Heart left ventricle (tissue), 13 donors: Measurements from ENCODE around the gene MYO1E.

Source experiments
- CTCF ChIP-seq, 12 donors: fragments of 200-600 bp; sonication (generic) in 4 of 12; IDR thresholded peaks; one replicate each; pipeline versions ENCODE4 v1.5.0 to v1.8.0; 2018 to 2022; ENCODE audit warnings: antibody characterized with exemption in 12 of 12, mild to moderate bottlenecking in 5 of 12
- POLR2A ChIP-seq, 2 donors: fragments of 450-650 bp; IDR thresholded peaks; one replicate each; pipeline ENCODE4 v1.6.1; 2017; ENCODE audit warnings: antibody characterized with exemption in 2 of 2, mild to moderate bottlenecking in 2 of 2, moderate library complexity in 2 of 2
- donor health status: ischemic (EF 13 %, LVEDD 7.1; RV severe dilation, severe dysfunction).
- donor health status: DM: no; HTN: yes; CAD: no.
- donor health status: DM: no; HTN: no; CAD: no.
- donor health status: ischemic (EF 25% LVEDD 6.9; RV normal size, moderate dysfunction).
- donor health status: ischemic (EF 25% LVEDD 5.7; RV mildly dilated, moderate dysfunction).
- donor health status: ischemic (EF 35%, LVEDD 5.7; RV mildly dilated, moderate dysfunction).
- donor health status: nonischemic (EF 11% LVEDD 7.7; RV severe dilation, severe dysfunction).
- donor health status: DM: yes; HTN: yes; CAD: no.
- donor health status: PGD.
- donor health status: ischemic (EF 29% LVEDD 5.4; RV normal size, mild dysfunction).
- donor health status: nonischemic (EF 23%, LVEDD 6.1; RV moderate dilation, normal function).

- no peak for TF ChIP-seq CTCF (IDR thresholded peaks at IDR 0.05)
- TF ChIP-seq POLR2A (IDR thresholded peaks at IDR 0.05), result no peak
These were observed 186.2 kb downstream of the MYO1E start for GRCh38 chr15:59186501-59186900.
